Kidney epithelial cell (primary cell): Measurements from ENCODE around the gene WDR45B. TPM values are rescaled to one million over a fixed set of nuclear protein-coding genes. Genes with fewer than 3 reads are reported as not detected.
"Not testable (repeated sequence)": the region's sequence is repeated elsewhere in the genome, so short reads cannot be mapped to it uniquely, and the experiment has no call there.

Source experiments
- DNase-seq: peaks from one replicate; pipeline ENCODE4 v3.0.0-alpha.2; 2010; ENCODE audit warnings: low read depth
- H3K27me3 ChIP-seq: 2 replicates; pipeline ENCODE4 v1.6.0; 2011; ENCODE audit warnings: low read length; ENCODE audit not compliant: control insufficient read depth, insufficient read depth
- H3K36me3 ChIP-seq: 2 replicates; pipeline ENCODE4 v1.5.1; 2011; ENCODE audit warnings: low read length; ENCODE audit not compliant: control insufficient read depth, insufficient read depth
- H3K4me3 ChIP-seq: 2 replicates; pipeline ENCODE4 v1.5.1; 2011; ENCODE audit warnings: low read depth, mild to moderate bottlenecking, control low read depth, low read length
- CTCF ChIP-seq: IDR thresholded peaks from 2 replicates; pipeline ENCODE4 v1.5.1; 2011; ENCODE audit warnings: mild to moderate bottlenecking, moderate library complexity, low read length, control low read depth, inconsistent platforms; ENCODE audit not compliant: insufficient read depth, poor library complexity, severe bottlenecking
- total RNA-seq: library from RNA; depleted of rRNA; stranded (reverse); fragments of >200 nt; gene quantifications from 2 replicates; pipeline ENCODE4 v1.2.3, GENCODE V29; 2015

WDR45B gene
- total RNA-seq, 1 donor from 2014 or later: 102 TPM

- no peak for DNase-seq
- Histone ChIP-seq H3K27me3 (no peaks in the 10 kb centered on the region), H3K36me3 (peaks cover 1% of the 10 kb centered on the region), H3K4me3 (no peak overlapping the region)
- no peak for TF ChIP-seq CTCF
These were observed 58.0 kb downstream of the WDR45B start for GRCh38 chr17:82590216-82590615.

- no peak for TF ChIP-seq CTCF
- DNase-seq: no peak
- no peak overlapping the region for H3K4me3 ChIP-seq
- H3K36me3 ChIP-seq: peaks cover 1% of the 10 kb centered on the region
- H3K27me3 ChIP-seq: no peaks in the 10 kb centered on the region
These were observed 58.4 kb downstream of the WDR45B start for GRCh38 chr17:82589851-82590180.

GRCh38 chr17:82588266-82589175, 59.7 kb downstream of the WDR45B start:
- H3K27me3 ChIP-seq: no peaks in the 10 kb centered on the region
- no peak for DNase-seq
- H3K4me3 ChIP-seq: no peak overlapping the region
- H3K36me3 ChIP-seq: peaks cover 1% of the 10 kb centered on the region
- TF ChIP-seq CTCF: no peak

GRCh38 chr17:82587234-82588086, 60.8 kb downstream of the WDR45B start:
- Histone ChIP-seq H3K36me3 (peaks cover 1% of the 10 kb centered on the region), H3K27me3 (no peaks in the 10 kb centered on the region), H3K4me3 (no peak overlapping the region)
- DNase-seq: no peak
- TF ChIP-seq CTCF: no peak

GRCh38 chr17:82586576-82587233, 61.5 kb downstream of the WDR45B start:
- Histone ChIP-seq H3K27me3 (no peaks in the 10 kb centered on the region), H3K36me3 (peaks cover 1% of the 10 kb centered on the region), H3K4me3 (no peak overlapping the region)
- no peak for TF ChIP-seq CTCF
- no peak for DNase-seq

- not testable (repeated sequence) for DNase-seq, H3K4me3 ChIP-seq, H3K36me3 ChIP-seq, H3K27me3 ChIP-seq
These were observed 62.2 kb downstream of the WDR45B start for GRCh38 chr17:82585935-82586575.
